PC-3 (cell line): Measurements from ENCODE around the gene TMEM178B.

Source experiments
- EZH2 ChIP-seq: fragments of 300-600 bp; sonication (generic); IDR thresholded peaks from one replicate; pipeline ENCODE4 v1.6.1; 2017; ENCODE audit warnings: antibody characterized with exemption, mild to moderate bottlenecking, low read length; ENCODE audit not compliant: unreplicated experiment
- TF ChIP-seq, protein P1 (sequence below): fragments of 300-600 bp; sonication (generic); conservative IDR thresholded peaks from 2 replicates; pipeline ENCODE4 v1.5.1; 2017; ENCODE audit warnings: antibody characterized with exemption, low read depth, mild to moderate bottlenecking, low read length

DNA sequence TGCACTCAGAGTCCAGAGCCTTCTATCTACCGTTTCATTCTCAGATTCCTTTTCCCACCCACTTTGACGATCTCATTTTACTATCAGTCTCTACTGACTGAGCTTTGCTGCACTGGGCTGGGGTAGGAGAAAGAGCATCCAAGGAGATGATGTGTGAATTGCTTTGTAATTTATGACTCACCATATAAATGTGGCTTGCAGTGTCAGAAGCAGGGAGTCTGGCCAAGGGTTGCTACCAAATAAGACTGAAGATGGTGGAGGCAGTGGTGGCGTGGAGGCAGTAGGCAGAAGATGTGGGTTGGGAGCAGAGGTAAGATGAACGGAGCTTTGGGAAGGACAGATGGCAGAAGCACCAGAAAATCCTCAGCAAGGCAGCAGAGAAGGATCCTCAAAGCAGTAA lies 404.0 kb downstream of the TMEM178B start:
- TF ChIP-seq, protein P1, sequence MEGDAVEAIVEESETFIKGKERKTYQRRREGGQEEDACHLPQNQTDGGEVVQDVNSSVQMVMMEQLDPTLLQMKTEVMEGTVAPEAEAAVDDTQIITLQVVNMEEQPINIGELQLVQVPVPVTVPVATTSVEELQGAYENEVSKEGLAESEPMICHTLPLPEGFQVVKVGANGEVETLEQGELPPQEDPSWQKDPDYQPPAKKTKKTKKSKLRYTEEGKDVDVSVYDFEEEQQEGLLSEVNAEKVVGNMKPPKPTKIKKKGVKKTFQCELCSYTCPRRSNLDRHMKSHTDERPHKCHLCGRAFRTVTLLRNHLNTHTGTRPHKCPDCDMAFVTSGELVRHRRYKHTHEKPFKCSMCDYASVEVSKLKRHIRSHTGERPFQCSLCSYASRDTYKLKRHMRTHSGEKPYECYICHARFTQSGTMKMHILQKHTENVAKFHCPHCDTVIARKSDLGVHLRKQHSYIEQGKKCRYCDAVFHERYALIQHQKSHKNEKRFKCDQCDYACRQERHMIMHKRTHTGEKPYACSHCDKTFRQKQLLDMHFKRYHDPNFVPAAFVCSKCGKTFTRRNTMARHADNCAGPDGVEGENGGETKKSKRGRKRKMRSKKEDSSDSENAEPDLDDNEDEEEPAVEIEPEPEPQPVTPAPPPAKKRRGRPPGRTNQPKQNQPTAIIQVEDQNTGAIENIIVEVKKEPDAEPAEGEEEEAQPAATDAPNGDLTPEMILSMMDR = no peak
- TF ChIP-seq EZH2 = no peak
